Endothelial cell of umbilical vein (primary cell): ENCODE data around the gene LZTS3. TPM values are rescaled to one million over a fixed set of nuclear protein-coding genes. Genes with fewer than 3 reads are reported as not detected.

Experiments
- BruUV-seq: library from RNA; stranded (reverse); fragments of 400-500 nt; replicated peaks from 2 replicates; lab custom pipeline; 2021; lab: Mats Ljungman, UMichigan
- CTCF ChIA-PET: fragments of 300-600, 350-600 bp; sonication (Branson Sonifier 250); formaldehyde crosslinking; loops from one replicate; lab custom pipeline; 2021; ENCODE audit warnings: antibody characterized with exemption, inconsistent platforms; lab: Charles Lee
- POLR2A ChIA-PET: fragments of 300-600, 350-600 bp; sonication (Branson Sonifier 250); formaldehyde crosslinking; loops from one replicate; lab custom pipeline; 2021; ENCODE audit warnings: antibody characterized with exemption, inconsistent platforms; lab: Charles Lee
- DNase-seq: peaks from one replicate; pipeline ENCODE4 v3.0.0-alpha.2; 2011; ENCODE audit warnings: low read depth, low spot score
- FAIRE-seq: peaks from 2 replicates; lab custom pipeline; 2011; peaks lifted over from hg19 to GRCh38; lab: Jason Lieb, UNC
- H2AFZ ChIP-seq: 2 replicates; pipeline ENCODE4 v1.6.0; 2012; ENCODE audit warnings: low read depth, low read length, control low read depth, inconsistent platforms
- H3K27ac ChIP-seq: 2 replicates; pipeline ENCODE4 v1.5.1; 2011; ENCODE audit warnings: low read depth, mild to moderate bottlenecking, control low read depth, low read length, moderate library complexity; ENCODE audit not compliant: insufficient read depth
- H3K27me3 ChIP-seq, 2 experiments: 2 replicates each; pipeline versions ENCODE4 v1.6.0 to v1.6.1; 2011; ENCODE audit warnings: low read length in 2 of 2, mixed read lengths in 1 of 2; ENCODE audit not compliant: control insufficient read depth in 2 of 2, insufficient read depth in 2 of 2
- H3K36me3 ChIP-seq, 2 experiments: 2 replicates in 1 of 2; 3 replicates in 1 of 2; pipeline ENCODE4 v1.5.1; 2011; ENCODE audit warnings: low read length in 2 of 2, mild to moderate bottlenecking in 1 of 2, moderate library complexity in 1 of 2; ENCODE audit not compliant: control insufficient read depth in 2 of 2, insufficient read depth in 2 of 2; ENCODE audit errors: extremely low read depth in 1 of 2
- H3K4me1 ChIP-seq: 3 replicates; pipeline ENCODE4 v1.5.1; 2011; ENCODE audit warnings: mild to moderate bottlenecking, low read length; ENCODE audit not compliant: control insufficient read depth, insufficient read depth; ENCODE audit errors: extremely low read depth
- H3K4me2 ChIP-seq: 2 replicates; pipeline ENCODE4 v1.6.1; 2011; ENCODE audit warnings: low read length, control low read depth, mixed read lengths; ENCODE audit not compliant: insufficient read depth
- H3K4me3 ChIP-seq, 3 experiments: fragments of 200-600 bp in 1 of 3; sonication (generic), shearing (Covaris generic) in 1 of 3; replicated peaks in 1 of 3; 2 replicates each; pipeline ENCODE4 v1.5.1; 2011 to 2016; ENCODE audit warnings: control low read depth in 3 of 3, low read length in 3 of 3, mild to moderate bottlenecking in 2 of 3, inconsistent platforms in 1 of 3, low read depth in 1 of 3, moderate library complexity in 1 of 3; ENCODE audit not compliant: insufficient read depth in 1 of 3
- H3K79me2 ChIP-seq: 2 replicates; pipeline ENCODE4 v1.6.0; 2012; ENCODE audit warnings: low read length, inconsistent platforms; ENCODE audit not compliant: control insufficient read depth, insufficient read depth
- H3K9ac ChIP-seq: replicated peaks from 2 replicates; pipeline ENCODE3; 2011; ENCODE audit warnings: low read length, control low read depth; ENCODE audit not compliant: insufficient read depth; ENCODE audit errors: extremely low read depth
- H3K9me1 ChIP-seq: replicated peaks from 3 replicates; pipeline ENCODE4 v1.6.0; 2011; ENCODE audit warnings: mild to moderate bottlenecking, low read length; ENCODE audit not compliant: control insufficient read depth, insufficient read depth; ENCODE audit errors: extremely low read depth
- H3K9me3 ChIP-seq: replicated peaks from 2 replicates; pipeline ENCODE4 v1.5.1; 2012; ENCODE audit warnings: low read length, inconsistent platforms; ENCODE audit not compliant: control insufficient read depth, insufficient read depth
- H4K20me1 ChIP-seq: replicated peaks from 2 replicates; pipeline ENCODE3; 2011; ENCODE audit warnings: mild to moderate bottlenecking, low read length; ENCODE audit not compliant: control insufficient read depth, insufficient read depth; ENCODE audit errors: extremely low read depth
- CTCF ChIP-seq, 2 donors: IDR thresholded peaks; 1 replicate in 1 of 2; 2 replicates in 1 of 2; pipeline ENCODE4 v1.5.1; 2011; ENCODE audit warnings: low read length in 2 of 2, mild to moderate bottlenecking in 2 of 2, moderate library complexity in 2 of 2, control low read depth in 1 of 2, inconsistent platforms in 1 of 2, low read depth in 1 of 2; ENCODE audit not compliant: insufficient read depth in 1 of 2; ENCODE audit errors: extremely low read depth in 1 of 2
- EZH2 ChIP-seq: IDR thresholded peaks from 2 replicates; pipeline ENCODE4 v1.6.1; 2012; ENCODE audit warnings: borderline replicate concordance, low read depth, mild to moderate bottlenecking, moderate library complexity, low read length, inconsistent platforms; ENCODE audit not compliant: severe bottlenecking
- FOS ChIP-seq: IDR thresholded peaks from 2 replicates; pipeline ENCODE4 v1.6.1; 2011; ENCODE audit warnings: mild to moderate bottlenecking, low read length, moderate library complexity, borderline replicate concordance; ENCODE audit not compliant: insufficient read depth
- GATA2 ChIP-seq: IDR thresholded peaks from 2 replicates; pipeline ENCODE4 v1.7.0; 2011; ENCODE audit warnings: low read depth, mild to moderate bottlenecking, moderate library complexity, mixed read lengths, low read length; ENCODE audit not compliant: insufficient read length, insufficient read depth
- JUN ChIP-seq: IDR thresholded peaks from 2 replicates; pipeline ENCODE4 v1.6.1; 2011; ENCODE audit warnings: borderline replicate concordance, low read depth; ENCODE audit not compliant: insufficient read length, insufficient read depth
- MAX ChIP-seq: IDR thresholded peaks from 2 replicates; pipeline ENCODE4 v1.6.1; 2011; ENCODE audit not compliant: insufficient read depth, insufficient read length
- MYC ChIP-seq: IDR thresholded peaks from one replicate; pipeline ENCODE4 v1.6.1; 2011; ENCODE audit warnings: mild to moderate bottlenecking, low read depth, low read length
- POLR2A ChIP-seq: IDR thresholded peaks from 2 replicates; pipeline ENCODE4 v1.6.1; 2012; ENCODE audit warnings: low read depth, mild to moderate bottlenecking, control low read depth, low read length
- POLR2AphosphoS5 ChIP-seq: IDR thresholded peaks from 2 replicates; pipeline ENCODE4 v1.6.1; 2012; ENCODE audit warnings: low read depth, mild to moderate bottlenecking, control low read depth, low read length, moderate library complexity; ENCODE audit not compliant: insufficient read depth
- dilution Hi-C: fragments of 300-500 bp; cut with MboI; formaldehyde crosslinking; loops from one replicate; pipeline ENCODE4 v1.15.0; 2019; ENCODE audit warnings: low sequenced_read_pairs; ENCODE audit not compliant: extremely low pct_ligation_motif_present
- intact Hi-C: fragments of 100-400 bp; cut with micrococcal nuclease; formaldehyde crosslinking; loops from one replicate; pipeline ENCODE4 v1.10.0; 2022
- polyA plus RNA-seq, 4 experiments: library from polyadenylated mRNA; depleted of rRNA in 3 of 4; stranded (reverse) in 3 of 4; unstranded in 1 of 4; fragments of >200 nt; gene quantifications; 2 replicates each; pipeline versions ENCODE4 v1.2.1 to v1.2.3, GENCODE V29; 2011 to 2012; ENCODE audit warnings: missing spikeins in 1 of 4
- total RNA-seq: library from RNA; stranded (reverse); gene quantifications from 2 replicates; pipeline ENCODE4 v1.2.3, GENCODE V29; 2021

LZTS3 gene
- total and polyA plus RNA-seq, 2 donors (not counting 3 experiments of a cell fraction or from before 2014, with no cell fraction given) = 4.5 to 5.7 TPM

- TF ChIP-seq CTCF (IDR thresholded peaks at IDR 0.05; ENCODE audit: extremely low read depth in 1 of 2, insufficient read depth in 1 of 2, low read depth in 1 of 2, low read length in 2 of 2) (no peak), POLR2AphosphoS5 (no peak), FOS (no peak), POLR2A (no peak), MYC (no peak), MAX (no peak), GATA2 (no peak), EZH2 (no peak), JUN (no peak)
- Histone ChIP-seq H3K27ac (no peak overlapping the region), H3K9me1 (no peaks in the 10 kb centered on the region), H3K79me2 (peaks cover 24% of the 10 kb centered on the region), H3K4me2 (no peak overlapping the region), H4K20me1 (no peaks in the 10 kb centered on the region), H3K4me1 (peaks cover 14% of the 10 kb centered on the region), H3K27me3 (no peaks in the 10 kb centered on the region), H3K36me3 (peaks cover 0 to 7% of the 10 kb centered on the region in 2 experiments), H3K9ac (no peak overlapping the region), H3K9me3 (no peaks in the 10 kb centered on the region), H3K4me3 (no peak overlapping the region), H2AFZ (no peak overlapping the region)
- CTCF ChIA-PET = interaction anchor here (1.0 kb wide), 1 partner anchor 160 kb away, joined by 3 read pairs; no protein-coding TSS in a partner anchor
- POLR2A ChIA-PET = no interaction called here
- FAIRE-seq (no peak), DNase-seq (no peak)
- dilution Hi-C loops = no loop called here
- intact Hi-C loops = loop anchor here (10.0 kb wide), 1 partner anchor 262 kb away; the partner anchor contains the start of gene ATRN
- no TSS peak for BruUV-seq
Measured at GRCh38 chr20:3213226-3213625, 39.9 kb upstream of the LZTS3 start.
